Activated CD4-positive, CD25-positive, alpha-beta regulatory T cell treated with anti-CD3 and anti-CD28 coated beads, Interleukin-2, amount 50 U/mL, for 16 hours (primary cell): ENCODE data around the gene VEGFC.

ENCODE experiments used
- DNase-seq: peaks from one replicate; pipeline ENCODE4 v3.0.0-alpha.2; 2020; ENCODE audit warnings: low read depth, low spot score

Gene VEGFC

DNA sequence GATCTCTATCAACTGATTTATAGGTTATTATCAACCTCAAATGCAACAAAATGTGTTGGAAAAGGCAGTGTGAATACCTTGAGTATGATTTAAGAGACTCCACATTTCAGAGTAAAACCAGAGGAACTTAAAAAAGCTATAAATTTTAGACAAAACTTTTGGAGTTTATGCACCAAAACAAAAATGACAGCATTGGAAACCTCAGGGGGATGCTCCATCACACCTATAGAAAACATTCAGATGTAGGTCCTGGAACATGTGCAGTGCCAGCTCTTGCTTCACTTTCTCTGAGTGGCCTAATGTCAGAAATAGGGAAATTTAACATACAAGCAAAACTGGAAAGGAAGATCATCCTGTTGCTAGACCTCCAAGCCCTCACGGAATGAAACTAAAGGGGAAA lies 5.8 kb upstream of the VEGFC start:
- DNase-seq: no peak

DNA sequence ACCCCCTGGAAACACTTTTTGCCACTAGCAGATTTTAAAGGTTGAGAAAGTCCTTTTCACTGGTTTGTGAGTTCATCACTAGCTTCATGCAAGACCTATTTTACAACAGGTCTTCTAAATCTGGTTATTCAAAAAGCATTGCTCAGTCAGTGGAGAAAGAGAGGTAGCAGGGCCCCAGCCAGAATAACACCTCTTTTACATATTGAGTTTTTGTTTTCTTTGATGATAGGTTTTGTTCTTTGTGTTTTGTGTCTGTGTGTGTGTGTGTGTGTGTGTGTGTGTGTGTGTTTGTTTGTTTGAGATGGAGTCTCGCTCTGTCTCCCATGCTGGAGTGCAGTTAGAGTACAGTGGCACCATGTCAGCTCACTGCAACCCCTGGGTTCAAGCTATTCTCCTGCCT lies 2.7 kb upstream of the VEGFC start:
- no peak for DNase-seq

DNA sequence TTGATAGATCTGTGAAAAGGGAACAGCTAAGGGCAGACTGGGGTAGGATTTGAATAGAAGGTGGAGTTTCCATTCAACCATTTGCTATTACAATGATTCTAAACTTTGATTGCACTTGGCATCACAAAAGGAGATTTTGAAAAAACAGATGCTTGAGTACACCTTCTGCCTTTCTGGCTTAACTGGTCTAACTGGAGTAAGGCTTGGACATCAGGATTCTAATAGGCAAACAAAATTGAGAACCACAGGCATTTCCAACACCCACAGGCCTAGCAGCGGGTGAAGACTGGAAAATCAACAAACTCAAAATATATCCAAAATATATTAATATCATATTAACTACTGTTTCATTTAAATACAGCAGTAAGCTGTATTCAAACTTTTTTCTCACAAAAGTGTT lies 1.9 kb upstream of the VEGFC start:
- no peak for DNase-seq

DNA sequence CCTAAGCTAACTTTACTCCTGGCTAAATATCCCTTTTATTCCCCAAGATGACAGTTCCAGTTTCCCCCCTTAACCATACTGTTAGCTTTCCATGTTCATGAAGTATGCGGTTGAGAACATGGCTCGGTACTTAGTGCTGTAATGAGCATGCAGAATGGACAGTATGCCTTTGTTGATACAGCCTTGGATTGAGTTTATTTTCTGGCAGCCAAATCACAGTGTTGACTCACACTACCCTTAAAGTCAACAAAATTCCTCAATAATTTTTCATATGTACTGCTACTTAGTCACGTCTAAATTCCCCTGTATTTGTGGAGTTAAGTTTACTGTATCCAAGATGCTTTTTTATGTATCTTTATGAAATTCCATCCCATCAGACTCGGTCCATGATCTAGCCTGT lies 1.4 kb upstream of the VEGFC start:
- DNase-seq: no peak

DNA sequence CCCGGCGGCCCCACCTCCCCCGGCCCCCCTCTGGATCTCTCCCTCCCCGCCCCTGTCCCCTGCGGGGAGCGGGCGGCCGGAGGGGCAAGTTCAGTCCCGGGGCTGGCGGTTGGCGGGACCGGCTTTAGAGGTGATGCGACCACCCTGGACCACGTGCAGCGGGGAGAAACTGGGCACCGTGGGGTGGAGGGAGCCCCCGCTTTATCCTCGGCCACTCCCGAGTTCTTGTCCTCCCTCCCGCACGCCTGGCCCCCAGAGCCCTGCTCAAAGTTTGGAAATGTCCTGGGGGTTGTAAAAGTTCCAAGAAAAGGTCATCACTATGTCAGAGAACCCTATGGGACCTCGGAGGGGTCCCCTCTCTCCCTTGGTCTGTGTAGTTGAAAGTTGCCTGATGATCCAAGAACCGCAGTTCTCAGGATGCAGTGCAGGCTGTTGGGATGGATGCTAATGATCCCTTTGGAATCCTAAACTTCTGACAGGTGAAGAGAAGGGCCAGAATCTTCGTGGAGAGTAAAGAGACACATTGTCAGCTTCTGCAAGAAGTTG lies 411 bp upstream of the VEGFC start:
- DNase-seq: no peak

DNA sequence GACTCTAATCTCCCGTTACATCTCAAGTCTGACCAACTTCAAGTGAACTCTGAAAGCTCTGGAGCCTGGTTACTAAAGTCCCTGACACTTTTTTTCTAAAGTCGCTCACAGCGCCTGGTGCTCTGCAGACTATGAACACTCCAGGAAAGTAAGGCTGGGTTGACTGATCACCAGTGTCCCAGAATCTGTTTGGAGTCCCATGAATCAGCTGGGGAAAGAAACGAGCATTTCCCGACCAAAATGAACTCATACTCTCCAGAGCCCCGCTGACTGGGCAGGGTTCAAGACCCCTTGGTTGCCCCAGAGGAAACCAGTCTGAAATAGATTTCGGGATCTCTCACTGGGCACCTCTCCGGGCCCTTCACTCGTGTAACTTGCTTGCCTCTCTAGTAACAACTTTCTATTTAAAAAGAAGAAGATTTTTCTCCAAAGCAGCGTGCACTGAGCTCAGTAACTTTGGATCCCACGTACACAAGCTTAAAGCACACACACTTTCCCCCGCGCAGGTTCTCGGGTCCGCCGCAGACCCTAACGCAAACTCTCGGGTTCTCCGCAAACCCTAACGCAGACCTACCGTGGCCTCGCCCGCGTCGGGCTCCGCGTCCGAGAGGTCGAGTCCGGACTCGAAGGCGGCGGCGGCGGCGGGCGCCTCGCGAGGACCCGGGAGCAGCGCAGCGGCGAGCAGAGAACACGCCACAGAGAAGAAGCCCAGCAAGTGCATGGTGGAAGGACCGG lies 964 bp downstream of the VEGFC start:
- no peak for DNase-seq

DNA sequence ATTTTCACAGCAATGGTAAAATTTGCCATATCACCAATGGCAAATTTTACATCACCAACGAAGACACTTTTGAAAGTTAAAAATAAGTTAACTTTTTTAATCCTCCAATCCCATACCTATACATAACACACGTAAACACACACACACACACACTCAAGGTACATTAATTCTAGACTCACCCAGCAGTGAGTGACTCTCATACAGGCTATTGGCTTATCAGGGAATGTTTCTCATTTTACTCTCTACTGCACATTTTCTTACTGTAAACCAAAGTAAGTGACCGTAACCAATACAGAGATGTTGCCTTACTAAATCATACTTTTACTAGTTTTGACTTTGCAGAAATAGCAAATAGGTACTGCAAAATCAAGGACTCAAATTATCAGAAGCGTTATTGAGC lies 2.3 kb downstream of the VEGFC start:
- no peak for DNase-seq

DNA sequence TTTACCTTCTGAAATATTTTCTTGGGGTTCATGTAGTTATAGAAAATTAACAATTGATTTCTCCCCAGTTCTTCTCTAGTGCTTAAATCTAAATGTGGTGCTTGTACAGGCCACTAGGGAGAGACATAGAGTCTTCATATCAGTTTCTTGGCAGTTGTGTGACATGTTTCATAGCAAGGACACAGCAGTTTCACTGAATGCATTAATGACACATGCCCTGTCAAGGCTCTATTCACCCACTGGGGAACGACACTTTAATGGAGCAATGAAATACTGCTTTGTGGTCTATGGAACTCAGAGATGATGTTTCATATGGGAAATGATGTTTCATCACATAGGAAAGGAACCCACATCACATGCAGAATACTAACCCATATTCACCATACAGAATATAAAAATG lies 2.8 kb downstream of the VEGFC start:
- no peak for DNase-seq

DNA sequence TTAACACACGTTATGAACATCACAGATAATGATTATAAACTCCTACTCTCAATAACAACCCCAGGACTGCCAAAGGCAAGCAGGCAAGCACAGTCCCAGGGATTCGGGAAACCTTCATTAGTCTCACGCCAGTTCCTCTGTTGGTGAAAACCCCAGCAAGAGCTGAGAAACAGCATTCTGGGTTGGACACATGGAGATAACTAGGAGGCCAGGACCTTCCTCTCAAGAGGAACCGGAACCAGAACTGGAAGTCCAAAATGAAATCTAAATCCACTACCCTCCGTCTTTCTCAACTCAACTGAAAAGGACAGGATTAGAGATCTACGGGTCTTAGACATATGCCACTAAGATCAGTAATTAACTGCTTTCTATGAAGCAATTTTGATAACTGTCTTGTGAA lies 3.8 kb downstream of the VEGFC start:
- no peak for DNase-seq

DNA sequence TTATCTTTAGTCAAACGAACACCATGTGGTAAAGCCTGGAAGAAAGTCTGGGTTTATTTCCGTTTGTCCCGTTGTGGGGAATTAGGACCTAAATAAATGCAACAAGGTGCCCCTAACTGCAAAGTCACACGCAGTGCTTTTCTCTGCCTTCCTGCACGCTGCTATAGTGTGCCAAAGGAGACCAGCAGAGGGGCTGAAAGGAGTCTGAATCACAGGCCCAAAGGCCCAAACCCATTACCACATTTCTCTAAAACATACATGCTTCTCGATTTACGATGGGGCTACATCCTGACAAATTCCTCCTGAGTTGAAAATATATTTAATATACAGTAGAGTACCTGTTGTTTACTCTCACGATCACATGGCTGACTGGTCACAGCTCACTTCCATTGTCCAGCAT lies 4.5 kb downstream of the VEGFC start:
- DNase-seq: no peak

DNA sequence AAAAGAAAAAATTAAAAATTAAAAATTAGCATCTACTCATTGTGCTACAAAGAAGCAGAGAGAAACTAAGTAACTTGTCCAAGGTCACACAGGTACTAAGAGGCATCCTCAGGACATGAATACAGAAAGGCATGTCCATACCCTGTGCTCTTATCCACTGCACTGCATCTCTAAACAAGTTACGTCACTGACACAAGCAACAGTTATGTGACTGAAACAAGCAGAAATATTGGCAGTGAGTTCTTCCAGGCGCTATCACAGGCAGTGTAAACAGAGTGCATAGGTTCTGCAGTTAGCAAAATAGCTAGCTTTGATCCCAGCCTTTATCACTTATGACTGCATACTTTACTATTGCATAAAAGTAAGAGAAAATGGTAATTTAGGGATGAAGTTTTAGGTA lies 7.9 kb downstream of the VEGFC start:
- DNase-seq: no peak

DNA sequence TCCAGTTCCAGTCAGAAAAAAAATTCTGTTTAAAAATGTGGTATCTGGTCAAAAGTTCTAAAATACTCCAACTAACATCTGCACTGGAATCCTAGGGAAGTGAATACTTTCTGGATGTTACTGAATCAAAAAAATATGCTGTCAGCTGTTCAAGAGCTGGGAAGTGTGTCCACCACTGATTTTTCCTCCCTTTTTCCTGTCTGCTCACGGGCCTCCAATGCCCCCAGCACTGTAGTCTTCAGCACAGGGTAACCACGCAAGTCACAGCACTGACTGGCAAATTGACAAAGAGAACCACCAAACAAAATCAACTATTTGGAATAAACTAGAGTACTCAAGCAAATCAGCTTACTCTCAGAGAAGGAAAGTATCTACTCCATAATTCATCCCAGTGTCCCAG lies 9.9 kb downstream of the VEGFC start:
- no peak for DNase-seq

DNA sequence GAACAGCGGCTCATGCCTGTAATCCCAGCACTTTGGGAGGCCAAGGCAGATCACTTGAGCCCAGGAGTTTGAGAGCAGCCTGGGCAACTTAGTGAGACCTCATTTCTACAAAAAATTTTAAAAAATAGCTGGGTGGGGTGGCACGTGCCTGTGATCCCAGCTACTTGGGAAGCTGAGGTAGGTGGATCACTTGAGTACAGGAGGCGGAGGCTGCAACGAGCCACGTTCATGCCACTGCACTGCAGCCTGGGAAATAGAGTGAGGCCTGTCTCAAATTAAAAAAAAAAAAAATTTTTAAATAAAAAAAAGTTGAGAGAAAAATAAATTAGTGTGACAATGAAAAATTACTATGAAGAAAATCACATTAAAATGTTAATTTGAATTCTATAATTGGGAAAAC lies 10.5 kb downstream of the VEGFC start:
- DNase-seq: no peak

DNA sequence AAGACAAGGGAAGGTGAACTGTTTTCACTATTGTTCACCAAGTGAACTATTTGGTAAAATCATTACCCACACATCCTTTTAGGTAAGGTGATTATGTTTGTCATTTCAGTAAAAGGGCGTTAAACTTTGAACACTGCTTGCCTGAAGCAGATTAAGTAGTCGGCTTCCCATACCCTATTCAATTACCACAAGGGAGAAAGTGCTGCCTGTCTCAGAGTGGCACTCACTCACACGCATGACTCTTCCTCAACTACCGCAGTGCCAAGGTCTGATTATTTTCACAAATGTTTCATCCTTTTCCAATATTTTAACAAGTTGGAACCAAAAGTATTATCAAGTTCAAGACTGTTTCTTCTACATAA lies 11.0 kb downstream of the VEGFC start:
- no peak for DNase-seq

DNA sequence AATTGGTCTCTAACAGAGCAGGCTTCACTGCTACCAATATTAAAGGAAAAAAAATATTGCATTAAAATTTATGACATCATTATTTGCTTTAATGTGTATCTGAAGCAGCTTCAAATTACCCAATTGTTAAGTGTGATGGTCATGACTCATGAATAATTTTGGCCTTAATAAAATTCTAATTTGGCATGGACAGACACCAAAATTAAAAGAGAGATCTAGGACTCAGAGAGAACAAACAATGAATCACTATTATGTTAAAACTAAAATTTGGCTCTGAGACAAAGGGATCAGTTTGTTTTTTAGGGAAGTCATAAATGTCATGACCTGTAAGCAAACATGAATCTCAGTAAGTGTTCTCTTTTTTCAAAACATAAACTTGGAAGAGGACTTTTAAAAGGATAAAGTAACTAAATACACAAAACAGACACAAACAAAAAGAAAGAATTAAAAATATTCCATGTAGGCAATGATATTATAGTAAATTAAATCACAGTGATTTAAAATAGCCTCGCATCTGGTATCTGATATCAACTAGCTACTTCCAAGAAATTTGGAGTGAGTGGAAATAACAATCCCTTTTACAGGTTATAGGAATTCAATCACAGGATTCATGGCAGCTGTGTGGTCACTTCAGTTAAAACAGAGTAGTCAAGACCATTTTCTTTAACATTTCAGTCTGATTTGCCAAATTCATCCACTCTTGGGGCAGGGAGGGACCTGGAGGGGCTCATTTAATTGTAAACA lies 11.6 kb downstream of the VEGFC start:
- no peak for DNase-seq

DNA sequence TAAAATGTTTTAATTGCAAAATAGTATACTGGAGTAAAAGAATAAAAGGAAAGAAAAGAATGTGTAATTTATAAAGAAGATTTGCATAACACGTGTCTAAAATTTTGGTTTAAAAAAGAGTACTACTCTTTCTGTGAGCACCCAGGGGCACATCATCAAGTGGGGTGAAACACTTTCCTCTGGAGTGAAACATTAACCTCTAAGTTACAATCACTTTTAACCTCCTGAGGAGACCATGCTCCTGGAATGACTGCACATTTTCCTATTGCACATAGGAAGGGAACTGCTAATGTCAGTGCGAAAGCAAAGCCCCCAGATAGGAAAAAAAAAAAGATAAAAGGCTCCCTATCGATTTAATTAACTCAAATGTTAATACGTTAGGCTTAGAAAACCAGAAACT lies 13.3 kb downstream of the VEGFC start:
- DNase-seq: no peak

DNA sequence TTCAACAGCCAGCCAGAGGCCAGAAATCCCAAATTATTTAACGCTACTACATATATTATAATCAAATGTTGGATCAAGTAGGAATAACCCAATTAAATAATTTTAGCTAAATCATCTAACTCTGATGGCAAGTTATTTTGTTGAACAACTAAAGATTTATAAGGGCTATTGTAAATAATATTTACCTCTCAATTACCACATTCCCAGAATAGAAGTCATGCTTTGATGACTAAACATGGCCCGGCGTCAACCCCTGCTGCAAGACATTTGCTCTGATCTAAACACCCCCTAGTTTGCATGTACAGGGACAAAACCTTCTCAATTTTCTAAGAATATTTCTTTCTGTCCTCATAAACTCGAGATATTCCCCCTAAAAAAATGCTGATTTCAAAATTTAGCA lies 14.2 kb downstream of the VEGFC start:
- no peak for DNase-seq

DNA sequence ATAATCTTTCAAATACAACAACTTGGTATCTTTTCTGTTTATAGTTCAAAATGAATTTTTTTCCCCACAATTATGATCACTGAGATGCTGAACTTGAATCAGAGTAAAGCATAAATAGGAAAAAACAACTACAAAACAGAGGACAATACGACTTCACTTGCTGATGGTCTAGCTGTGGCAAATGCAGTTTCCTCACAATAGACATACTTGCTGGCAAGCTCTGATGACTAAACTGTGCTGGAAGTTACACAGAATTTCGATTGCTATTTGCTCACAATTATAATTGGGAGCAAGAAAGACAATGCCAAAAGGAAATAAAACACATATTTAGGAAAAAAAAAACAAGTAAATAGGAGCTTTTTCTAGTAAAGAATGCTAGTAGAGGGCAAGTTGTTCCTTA lies 14.7 kb downstream of the VEGFC start:
- no peak for DNase-seq

DNA sequence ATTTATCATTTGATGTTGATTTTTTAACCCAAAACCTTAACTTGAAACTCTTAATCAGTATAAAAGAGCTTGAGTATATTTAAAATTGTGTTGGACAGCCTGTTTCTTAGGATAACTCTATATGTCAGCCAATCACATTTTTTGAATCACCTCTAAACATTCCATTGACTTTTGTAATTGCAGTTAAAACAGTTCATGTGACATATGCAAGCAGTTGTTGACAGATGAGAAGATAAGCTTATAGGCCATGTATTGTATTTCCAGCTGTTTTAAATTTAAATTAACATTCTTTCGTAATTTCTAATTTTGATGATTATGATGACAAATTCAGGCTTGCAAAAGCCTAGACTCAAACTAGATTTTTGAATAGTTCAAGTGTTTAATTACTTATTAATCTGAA lies 17.4 kb downstream of the VEGFC start:
- no peak for DNase-seq

DNA sequence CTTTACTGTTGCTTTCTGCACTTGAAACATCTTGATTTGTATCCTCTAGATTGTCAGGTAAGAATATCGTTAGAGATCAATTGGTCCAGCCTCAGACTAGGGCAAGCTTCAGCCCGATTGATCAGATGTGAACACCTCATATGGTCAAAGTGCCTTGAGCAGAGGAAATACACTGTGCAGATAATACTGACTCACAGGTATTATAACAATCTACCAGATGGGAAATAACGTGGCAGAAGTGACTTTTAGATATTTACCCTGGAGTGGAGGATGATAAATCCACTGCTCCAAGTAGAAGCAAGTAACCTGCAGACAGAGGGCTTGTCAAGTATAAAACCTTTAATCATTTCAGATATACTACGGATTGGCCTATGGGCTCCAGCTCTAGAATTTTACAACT lies 17.9 kb downstream of the VEGFC start:
- DNase-seq: no peak

DNA sequence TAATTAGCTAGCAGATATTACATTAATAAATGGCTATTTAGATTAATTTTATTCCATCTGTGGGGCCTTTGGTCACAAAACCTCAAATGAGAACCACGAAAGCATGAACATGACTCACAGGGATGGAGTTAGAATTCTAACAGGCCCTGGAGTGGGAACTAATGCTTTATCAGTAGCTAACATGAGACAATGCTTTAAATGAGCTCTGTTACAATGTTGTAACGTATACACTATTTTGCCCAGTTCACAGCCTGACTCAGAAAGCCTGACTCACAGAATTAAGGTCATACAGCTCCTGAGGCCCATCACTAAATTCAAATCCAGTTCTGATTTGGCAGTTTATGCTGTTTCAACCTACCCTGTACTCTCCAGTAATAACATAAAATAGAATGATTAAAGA lies 23.2 kb downstream of the VEGFC start:
- no peak for DNase-seq

DNA sequence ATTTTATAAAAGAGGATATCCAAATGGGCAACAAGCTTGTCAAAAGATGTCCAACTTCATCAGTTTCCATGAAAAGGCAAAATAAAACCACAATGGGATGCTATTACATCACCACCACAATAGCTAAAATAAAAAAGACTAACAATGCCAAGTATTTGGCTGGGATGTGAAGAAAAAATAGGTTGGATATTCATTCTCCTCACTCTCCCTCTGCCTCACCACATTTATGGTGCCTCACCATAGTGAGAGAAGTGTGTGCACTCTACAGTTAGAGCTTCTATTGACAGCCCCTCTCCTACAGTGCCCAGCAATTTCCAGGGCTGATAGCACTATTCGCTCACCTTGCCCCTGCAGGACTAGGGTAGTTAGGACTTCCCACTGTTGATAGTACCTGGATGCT lies 25.5 kb downstream of the VEGFC start:
- DNase-seq: no peak

DNA sequence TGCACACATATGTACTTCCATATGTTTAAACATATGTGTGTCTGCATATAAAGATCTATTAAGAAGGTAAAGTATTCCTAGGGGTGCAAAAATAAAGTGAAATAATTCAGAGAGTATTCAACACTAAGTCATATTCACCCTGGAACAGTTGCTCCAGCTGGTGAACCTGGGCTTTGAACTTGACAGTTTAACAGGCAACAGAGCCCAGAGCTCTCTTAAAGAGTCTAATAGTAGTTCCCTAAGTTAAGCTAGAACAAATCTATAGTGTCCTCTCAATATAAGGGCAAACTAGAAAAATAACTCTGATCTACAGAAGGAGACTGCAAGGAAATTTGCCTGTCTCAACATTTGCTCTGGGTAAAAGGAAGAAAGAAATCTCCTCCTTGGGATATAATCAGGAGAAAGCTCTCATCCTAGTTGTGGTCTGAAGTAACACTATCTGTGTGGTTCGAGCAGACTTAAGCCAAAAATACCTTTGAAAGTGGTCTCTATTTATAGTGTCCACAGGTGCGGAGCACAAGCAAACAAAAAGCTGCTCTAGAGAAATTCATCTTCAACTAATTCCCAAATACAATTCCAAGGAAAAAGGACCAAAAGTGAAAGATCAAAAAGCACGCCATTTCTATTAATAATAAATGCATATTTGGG lies 29.9 kb downstream of the VEGFC start:
- no peak for DNase-seq
